ENCODE data around the gene TNFRSF25. TPM values are rescaled to one million over a fixed set of nuclear protein-coding genes. Genes with fewer than 3 reads are reported as not detected.

Gene TNFRSF25
- total and polyA plus RNA-seq, 8 donors: 0.98 to 26.7 (median 2.6) TPM

GRCh38 chr1:6427441-6428390, 38.3 kb downstream of the TNFRSF25 start:
- Histone ChIP-seq H3K4me1 (peaks cover 0 to 7% (median 7%) of the 10 kb centered on the region in 3 donors), H3K9me3 (no peaks in the 10 kb centered on the region), H3K36me3 (no peaks in the 10 kb centered on the region), H3K4me3 (no peak overlapping the region), H3K27ac (no peak overlapping the region), H3K27me3 (peaks cover 0 to 17% (median 8%) of the 10 kb centered on the region in 4 donors)
- DNase-seq: peak in 4 of 6 donors; percentile 50 to 82 (median 64)
- intact Hi-C loops (cut with DNase I): no loop called here
- 52 to 60% methylated on average over 26 of the region's 26 CpGs for WGBS, 2 donors
- TF ChIP-seq CTCF (IDR thresholded peaks at IDR 0.05): no peak
- ATAC-seq: peak; percentile 27 to 62 (median 50)
- FAIRE-seq: no peak

- no peaks in the 10 kb centered on the region for H3K9me3 ChIP-seq
- FAIRE-seq (no peak), DNase-seq (no peak), ATAC-seq (no peak)
- no peak overlapping the region for H3K4me3 ChIP-seq
- intact Hi-C loops (cut with DNase I): no loop called here
- H3K27ac ChIP-seq: no peak overlapping the region
- peaks cover 0 to 17% (median 8%) of the 10 kb centered on the region in 4 donors for H3K27me3 ChIP-seq
- H3K36me3 ChIP-seq: no peaks in the 10 kb centered on the region
- WGBS, 2 donors: 77 to 91% methylated on average over 10 of the region's 10 CpGs
- peaks cover 0 to 7% (median 7%) of the 10 kb centered on the region in 3 donors for H3K4me1 ChIP-seq
- no peak for TF ChIP-seq CTCF (IDR thresholded peaks at IDR 0.05)
Observed at GRCh38 chr1:6426972-6427350, 39.0 kb downstream of the TNFRSF25 start.

GRCh38 chr1:6426277-6426971, 39.5 kb downstream of the TNFRSF25 start:
- H3K4me3 ChIP-seq: no peak overlapping the region
- DNase-seq: no peak
- peaks cover 0 to 17% (median 8%) of the 10 kb centered on the region in 4 donors for H3K27me3 ChIP-seq
- no peak for ATAC-seq
- H3K9me3 ChIP-seq: no peaks in the 10 kb centered on the region
- WGBS, 2 donors: 70 to 78% methylated on average over 8 to 9 of the region's 9 CpGs
- no peak overlapping the region for H3K27ac ChIP-seq
- FAIRE-seq: no peak
- H3K4me1 ChIP-seq: peaks cover 0 to 7% (median 7%) of the 10 kb centered on the region in 3 donors
- H3K36me3 ChIP-seq: no peaks in the 10 kb centered on the region
- no peak for TF ChIP-seq CTCF (IDR thresholded peaks at IDR 0.05)
- intact Hi-C loops (cut with DNase I): no loop called here

GRCh38 chr1:6425658-6426057, 40.3 kb downstream of the TNFRSF25 start:
- no peak for FAIRE-seq
- no peak for ATAC-seq
- Histone ChIP-seq H3K9me3 (no peaks in the 10 kb centered on the region), H3K4me1 (peaks cover 0 to 7% (median 7%) of the 10 kb centered on the region in 3 donors), H3K27me3 (peaks cover 0 to 17% (median 8%) of the 10 kb centered on the region in 4 donors), H3K36me3 (no peaks in the 10 kb centered on the region), H3K27ac (no peak overlapping the region), H3K4me3 (no peak overlapping the region)
- 69 to 81% methylated on average over 6 of the region's 6 CpGs for WGBS, 2 donors
- no peak for TF ChIP-seq CTCF (IDR thresholded peaks at IDR 0.05)
- intact Hi-C loops (cut with DNase I): no loop called here
- DNase-seq: no peak

Data from pancreas (tissue), 10 donors.